HEK293 (cell line): Measurements from ENCODE around the gene SENP5.
"Not testable (repeated sequence)": the region's sequence is repeated elsewhere in the genome, so short reads cannot be mapped to it uniquely, and the experiment has no call there.

Experiments used
- CTCF ChIA-PET: fragments of 350-600 bp; formaldehyde crosslinking; extraction: SDS; loops from one replicate; lab custom pipeline; 2021; ENCODE audit warnings: antibody characterized with exemption; lab: Yijun Ruan, JAX
- POLR2A ChIA-PET: fragments of 300-600 bp; formaldehyde crosslinking; extraction: SDS; loops from one replicate; lab custom pipeline; 2020; ENCODE audit warnings: antibody characterized with exemption, inconsistent platforms; lab: Yijun Ruan, JAX
- H3K27ac ChIP-seq: fragments of 200-500 bp; sonication (Bioruptor generic); 2 replicates; pipeline ENCODE4 v1.5.1; 2014; ENCODE audit warnings: low read depth, low read length, control low read depth, inconsistent platforms; ENCODE audit errors: extremely low read depth
- H3K36me3 ChIP-seq, 2 experiments: fragments of 200-500 bp in 1 of 2; sonication (Bioruptor generic) in 1 of 2; 1 replicate in 1 of 2; 2 replicates in 1 of 2; pipeline ENCODE4 v1.5.1; 2014 to 2017; ENCODE audit warnings: inconsistent platforms in 2 of 2, low read length in 2 of 2; ENCODE audit not compliant: control insufficient read depth in 2 of 2, insufficient read depth in 1 of 2
- H3K4me1 ChIP-seq: fragments of 200-500 bp; sonication (Bioruptor generic); 2 replicates; pipeline ENCODE4 v1.5.1; 2014; ENCODE audit warnings: mild to moderate bottlenecking, low read length, inconsistent platforms; ENCODE audit not compliant: control insufficient read depth, insufficient read depth
- H3K4me3 ChIP-seq: 2 replicates; pipeline ENCODE4 v1.5.1; 2011; ENCODE audit warnings: low read depth, mild to moderate bottlenecking, control low read depth, low read length, moderate library complexity
- H3K9me3 ChIP-seq: fragments of 200-500 bp; sonication (Bioruptor generic); 2 replicates; pipeline ENCODE4 v1.5.1; 2014; ENCODE audit warnings: low read depth, low read length, inconsistent platforms; ENCODE audit not compliant: control insufficient read depth, insufficient read depth
- REPIN1 ChIP-seq: fragments of 450-650 bp; formaldehyde crosslinking; IDR thresholded peaks from 2 replicates; pipeline ENCODE4 v1.5.1; 2017; ENCODE audit warnings: missing biosample characterization, missing genetic modification characterization, low read depth
- SP2 ChIP-seq: fragments of 450-650 bp; formaldehyde crosslinking; IDR thresholded peaks from 2 replicates; pipeline ENCODE4 v1.5.1; 2016; ENCODE audit warnings: missing biosample characterization, missing genetic modification characterization
- ZNF112 ChIP-seq: fragments of 450-650 bp; formaldehyde crosslinking; IDR thresholded peaks from 2 replicates; pipeline ENCODE4 v1.5.0; 2017; ENCODE audit warnings: missing biosample characterization, missing genetic modification characterization
- ZNF138 ChIP-seq: fragments of 450-650 bp; formaldehyde crosslinking; IDR thresholded peaks from 2 replicates; pipeline ENCODE4 v1.5.1; 2016; ENCODE audit warnings: missing biosample characterization, missing genetic modification characterization, borderline replicate concordance
- ZNF146 ChIP-seq: fragments of 450-650 bp; formaldehyde crosslinking; IDR thresholded peaks from 2 replicates; pipeline ENCODE4 v1.5.1; 2016; ENCODE audit warnings: missing biosample characterization, missing genetic modification characterization
- ZNF211 ChIP-seq: fragments of 450-650 bp; formaldehyde crosslinking; IDR thresholded peaks from 2 replicates; pipeline ENCODE4 v1.5.1; 2016; ENCODE audit warnings: low read depth, missing biosample characterization, missing genetic modification characterization
- ZNF266 ChIP-seq: fragments of 450-650 bp; formaldehyde crosslinking; IDR thresholded peaks from 2 replicates; pipeline ENCODE4 v1.5.1; 2016; ENCODE audit warnings: missing biosample characterization, missing genetic modification characterization, low read depth
- ZNF394 ChIP-seq: fragments of 450-650 bp; formaldehyde crosslinking; IDR thresholded peaks from 2 replicates; pipeline ENCODE4 v1.5.1; 2016; ENCODE audit warnings: missing biosample characterization, missing genetic modification characterization, mild to moderate bottlenecking, moderate library complexity, borderline replicate concordance
- ZNF426 ChIP-seq: fragments of 450-650 bp; formaldehyde crosslinking; IDR thresholded peaks from 2 replicates; pipeline ENCODE4 v1.5.1; 2017; ENCODE audit warnings: missing biosample characterization, missing genetic modification characterization, mild to moderate bottlenecking, inconsistent platforms, moderate library complexity
- ZNF449 ChIP-seq: fragments of 450-650 bp; formaldehyde crosslinking; IDR thresholded peaks from 2 replicates; pipeline ENCODE4 v1.5.1; 2017; ENCODE audit warnings: missing biosample characterization, mild to moderate bottlenecking, missing genetic modification characterization, moderate library complexity
- ZNF530 ChIP-seq: fragments of 450-650 bp; formaldehyde crosslinking; IDR thresholded peaks from 2 replicates; pipeline ENCODE4 v1.5.1; 2016; ENCODE audit warnings: low read depth, missing biosample characterization, missing genetic modification characterization
- ZNF561 ChIP-seq: fragments of 450-650 bp; IDR thresholded peaks from 2 replicates; pipeline ENCODE4 v1.5.1; 2018; ENCODE audit warnings: missing biosample characterization, missing genetic modification characterization, borderline replicate concordance
- ZNF610 ChIP-seq: fragments of 450-650 bp; formaldehyde crosslinking; IDR thresholded peaks from 2 replicates; pipeline ENCODE4 v1.5.1; 2016; ENCODE audit warnings: missing biosample characterization, missing genetic modification characterization, borderline replicate concordance
- ZNF624 ChIP-seq: fragments of 450-650 bp; formaldehyde crosslinking; IDR thresholded peaks from 2 replicates; pipeline ENCODE4 v1.5.1; 2017; ENCODE audit warnings: missing biosample characterization, missing genetic modification characterization
- ZNF654 ChIP-seq: fragments of 450-650 bp; formaldehyde crosslinking; IDR thresholded peaks from 2 replicates; pipeline ENCODE4 v1.5.1; 2016; ENCODE audit warnings: low read depth, missing biosample characterization, missing genetic modification characterization
- ZNF664 ChIP-seq: fragments of 450-650 bp; formaldehyde crosslinking; IDR thresholded peaks from 2 replicates; pipeline ENCODE4 v1.5.1; 2016; ENCODE audit warnings: missing biosample characterization, missing genetic modification characterization
- ZNF785 ChIP-seq: fragments of 450-650 bp; formaldehyde crosslinking; IDR thresholded peaks from 2 replicates; pipeline ENCODE4 v1.5.1; 2016; ENCODE audit warnings: missing biosample characterization, missing genetic modification characterization
- ZNF843 ChIP-seq: fragments of 450-650 bp; formaldehyde crosslinking; IDR thresholded peaks from 2 replicates; pipeline ENCODE4 v1.5.1; 2016; ENCODE audit warnings: missing biosample characterization, missing genetic modification characterization
- ZSCAN16 ChIP-seq: fragments of 450-650 bp; formaldehyde crosslinking; IDR thresholded peaks from 2 replicates; pipeline ENCODE4 v1.5.1; 2016; ENCODE audit warnings: missing biosample characterization, missing genetic modification characterization
- ZSCAN5A ChIP-seq: fragments of 450-650 bp; formaldehyde crosslinking; IDR thresholded peaks from 2 replicates; pipeline ENCODE4 v1.5.1; 2016; ENCODE audit warnings: missing biosample characterization, missing genetic modification characterization

SENP5 gene

GRCh38 chr3:196837819-196838420, 29.8 kb upstream of the SENP5 start:
- H3K9me3 ChIP-seq: no peaks in the 10 kb centered on the region
- no peak for TF ChIP-seq ZNF138 (tag by site-specific recombination)
- TF ChIP-seq ZNF654: peak; percentile 53
- no peak for TF ChIP-seq ZNF664
- H3K4me1 ChIP-seq: no peaks in the 10 kb centered on the region
- POLR2A ChIA-PET: no interaction called here
- no peak overlapping the region for H3K27ac ChIP-seq
- H3K4me3 ChIP-seq: no peak overlapping the region
- H3K36me3 ChIP-seq: no peaks in the 10 kb centered on the region
- CTCF ChIA-PET: interaction anchor here (0.6 to 1.1 kb wide), 10 partner anchors 9 to 113 kb away, joined by 3 to 9 read pairs (median 3); partner anchors contain the start of gene NCBP2

GRCh38 chr3:196839351-196839750, 28.4 kb upstream of the SENP5 start:
- H3K4me3 ChIP-seq, POLR2A ChIA-PET, H3K9me3 ChIP-seq, H3K4me1 ChIP-seq, H3K27ac ChIP-seq, H3K36me3 ChIP-seq: not testable (repeated sequence)
- CTCF ChIA-PET: interaction anchor here (0.6 to 1.1 kb wide), 2 partner anchors 102 to 274 kb away, joined by 4 to 6 read pairs; no protein-coding TSS in a partner anchor

GRCh38 chr3:196842567-196843434, 24.9 kb upstream of the SENP5 start:
- TF ChIP-seq ZNF785 (tag by site-specific recombination) (no peak), ZNF530 (tag by site-specific recombination) (no peak), ZNF146 (tag by site-specific recombination) (no peak), ZNF624 (tag by site-specific recombination) (no peak), SP2 (no peak), ZNF394 (no peak), ZNF266 (tag by site-specific recombination) (no peak), ZNF610 (no peak), ZNF843 (tag by site-specific recombination) (no peak), ZNF211 (no peak), ZNF561 (tag by site-specific recombination) (no peak), REPIN1 (tag by site-specific recombination) (no peak), ZNF449 (tag by site-specific recombination) (no peak), ZNF426 (tag by site-specific recombination) (no peak), ZSCAN16 (tag by site-specific recombination) (no peak), ZSCAN5A (tag by site-specific recombination) (no peak), ZNF112 (tag by site-specific recombination) (no peak)
- TF ChIP-seq, all 188 proteins: peak for 0
- POLR2A ChIA-PET: interaction anchor here (0.7 to 1.3 kb wide), 3 partner anchors 25 to 99 kb away, joined by 3 to 5 read pairs (median 4); partner anchors contain the start of genes NCBP2 and SENP5

More at GRCh38 chr3:196842567-196843434, 24.9 kb upstream of the SENP5 start:
- CTCF ChIA-PET: interaction anchor here (0.5 kb wide), 1 partner anchor 144 kb away, joined by 3 read pairs; no protein-coding TSS in a partner anchor
- H3K4me3 ChIP-seq: no peak overlapping the region
- H3K36me3 ChIP-seq: no peaks in the 10 kb centered on the region
- no peaks in the 10 kb centered on the region for H3K9me3 ChIP-seq
- no peaks in the 10 kb centered on the region for H3K4me1 ChIP-seq
- no peak overlapping the region for H3K27ac ChIP-seq
